ENCODE results near the gene UBAP1.
"Not testable (repeated sequence)": the region's sequence is repeated elsewhere in the genome, so short reads cannot be mapped to it uniquely, and the experiment has no call there.

Gene UBAP1

DNA sequence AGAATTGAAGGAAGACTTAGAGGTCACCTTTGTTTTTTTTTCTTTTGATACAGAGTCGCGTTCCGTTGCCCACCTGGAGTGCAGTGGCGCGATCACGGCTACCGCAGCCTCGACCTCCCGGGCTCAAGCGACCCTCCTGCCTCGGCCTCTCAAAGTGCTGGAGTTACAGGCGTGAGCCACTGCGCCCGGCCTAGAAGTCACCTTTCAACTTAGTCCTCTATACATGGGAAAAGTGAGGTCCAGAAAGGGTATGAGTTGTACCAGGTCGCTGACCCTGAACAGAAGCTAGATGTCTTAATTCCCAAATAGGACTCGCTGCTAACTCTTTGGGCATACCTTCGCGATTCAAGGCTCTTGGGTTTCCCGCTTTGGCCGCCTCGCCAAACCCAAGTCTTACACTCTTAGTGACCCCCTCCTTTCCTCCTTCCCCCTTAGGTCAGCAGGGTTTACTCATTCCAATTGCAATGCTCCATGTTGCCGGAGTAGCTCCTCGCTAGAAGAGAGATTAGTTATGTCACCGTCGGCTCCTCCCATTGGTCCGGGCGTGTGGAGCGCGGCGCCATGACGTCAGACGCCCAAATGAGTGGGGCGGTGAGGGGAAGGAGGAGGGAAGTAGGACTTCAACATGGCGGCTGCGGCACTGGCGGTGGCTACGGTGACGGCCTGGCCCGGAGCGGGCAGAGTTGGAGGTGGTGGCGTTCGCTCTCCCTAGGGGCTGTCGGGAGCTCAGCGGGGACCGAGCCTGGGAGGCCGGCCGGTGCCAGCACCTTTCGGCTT is at the start of gene UBAP1:
TSS of gene UBAP1 (plus strand) at position 608 of the 777 bp plus-strand sequence. CDS start 41,872 bp downstream, outside the sequence.
- DNase-seq (peak; percentile 93), ATAC-seq (replicated peaks) (peak; percentile 98 to 99)
- peaks cover 4 to 14% of the 10 kb centered on the region in 2 donors for H3K36me3 Mint-ChIP-seq
- peaks cover 0 to 10% of the 10 kb centered on the region in 2 donors for H3K27me3 Mint-ChIP-seq
- H3K27ac Mint-ChIP-seq = peak within 1 kb of the TSS; percentile 96
- peaks cover 7 to 16% of the 10 kb centered on the region in 2 donors for H3K4me1 Mint-ChIP-seq
- peak within 1 kb of the TSS; percentile 92 for H3K4me3 Mint-ChIP-seq
- H3K9me3 Mint-ChIP-seq = no peaks in the 10 kb centered on the region

GRCh38 chr9:34131571-34131970 is 47.3 kb upstream of the UBAP1 start:
- Mint-ChIP-seq H3K27ac (no peak overlapping the region), H3K4me3 (no peak overlapping the region), H3K9me3 (no peaks in the 10 kb centered on the region), H3K4me1 (peaks cover 3 to 16% of the 10 kb centered on the region in 2 donors), H3K36me3 (peaks cover 0 to 1% of the 10 kb centered on the region in 2 donors), H3K27me3 (peaks cover 50 to 61% of the 10 kb centered on the region in 2 donors)
- DNase-seq = no peak
- ATAC-seq (replicated peaks) = no peak

GRCh38 chr9:34133436-34133949 is 45.4 kb upstream of the UBAP1 start:
- H3K4me1 Mint-ChIP-seq = no peaks in the 10 kb centered on the region
- no peaks in the 10 kb centered on the region for H3K9me3 Mint-ChIP-seq
- H3K27ac Mint-ChIP-seq = no peak overlapping the region
- H3K4me3 Mint-ChIP-seq = no peak overlapping the region
- peaks cover 0 to 1% of the 10 kb centered on the region in 2 donors for H3K36me3 Mint-ChIP-seq
- DNase-seq (no peak), ATAC-seq (replicated peaks) (no peak)
- peaks cover 37 to 48% of the 10 kb centered on the region in 2 donors for H3K27me3 Mint-ChIP-seq

- ATAC-seq (replicated peaks) = no peak
- peaks cover 0 to 1% of the 10 kb centered on the region in 2 donors for H3K36me3 Mint-ChIP-seq
- H3K27me3 Mint-ChIP-seq = peaks cover 32 to 48% of the 10 kb centered on the region in 2 donors
- no peak overlapping the region for H3K4me3 Mint-ChIP-seq
- H3K27ac Mint-ChIP-seq = no peak overlapping the region
- no peak for DNase-seq
- no peaks in the 10 kb centered on the region for H3K4me1 Mint-ChIP-seq
- no peaks in the 10 kb centered on the region for H3K9me3 Mint-ChIP-seq
These were observed 44.3 kb upstream of the UBAP1 start for GRCh38 chr9:34134521-34134920.

DNA sequence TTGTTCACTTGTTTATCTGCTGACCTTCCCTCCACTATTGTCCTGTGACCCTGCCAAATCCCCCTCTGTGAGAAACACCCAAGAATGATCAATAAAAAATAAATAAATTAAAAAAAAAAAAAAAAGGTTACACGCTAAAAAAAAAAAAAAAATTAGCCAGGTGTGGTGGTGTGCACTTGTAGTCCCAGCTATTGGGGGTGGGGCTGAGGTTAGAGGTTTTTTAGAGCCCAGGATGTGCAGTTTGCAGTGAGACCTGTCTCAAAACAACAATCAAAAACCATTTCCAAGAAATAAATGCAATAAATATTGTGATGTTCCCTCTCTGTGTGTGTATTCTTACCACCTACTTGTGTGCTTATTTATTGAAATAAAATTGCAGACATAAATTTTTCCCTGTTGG is 40.2 kb upstream of the UBAP1 start:
- H3K27me3 Mint-ChIP-seq = peaks cover 37 to 47% of the 10 kb centered on the region in 2 donors
- H3K27ac Mint-ChIP-seq; H3K36me3 Mint-ChIP-seq; H3K9me3 Mint-ChIP-seq; DNase-seq; H3K4me1 Mint-ChIP-seq; H3K4me3 Mint-ChIP-seq; ATAC-seq (replicated peaks): not testable (repeated sequence)

- peaks cover 0 to 2% of the 10 kb centered on the region in 2 donors for H3K4me1 Mint-ChIP-seq
- H3K9me3 Mint-ChIP-seq = no peaks in the 10 kb centered on the region
- peak in 1 of 2 donors; percentile 33 for ATAC-seq (replicated peaks)
- peaks cover 36 to 47% of the 10 kb centered on the region in 2 donors for H3K27me3 Mint-ChIP-seq
- H3K36me3 Mint-ChIP-seq = no peaks in the 10 kb centered on the region
- no peak overlapping the region for H3K27ac Mint-ChIP-seq
- no peak overlapping the region for H3K4me3 Mint-ChIP-seq
- no peak for DNase-seq
These were observed 39.2 kb upstream of the UBAP1 start for GRCh38 chr9:34139477-34140146.

- ATAC-seq (replicated peaks) (no peak), DNase-seq (no peak)
- Mint-ChIP-seq H3K36me3 (no peaks in the 10 kb centered on the region), H3K27ac (no peak overlapping the region), H3K9me3 (no peaks in the 10 kb centered on the region), H3K27me3 (peaks cover 43 to 59% of the 10 kb centered on the region in 2 donors), H3K4me3 (no peak overlapping the region), H3K4me1 (peaks cover 0 to 2% of the 10 kb centered on the region in 2 donors)
These were observed 38.0 kb upstream of the UBAP1 start for GRCh38 chr9:34140853-34141252.

- Mint-ChIP-seq H3K4me1 (peaks cover 0 to 2% of the 10 kb centered on the region in 2 donors), H3K27ac (no peak overlapping the region)
These were observed 35.7 kb upstream of the UBAP1 start for GRCh38 chr9:34143116-34143515.

DNA sequence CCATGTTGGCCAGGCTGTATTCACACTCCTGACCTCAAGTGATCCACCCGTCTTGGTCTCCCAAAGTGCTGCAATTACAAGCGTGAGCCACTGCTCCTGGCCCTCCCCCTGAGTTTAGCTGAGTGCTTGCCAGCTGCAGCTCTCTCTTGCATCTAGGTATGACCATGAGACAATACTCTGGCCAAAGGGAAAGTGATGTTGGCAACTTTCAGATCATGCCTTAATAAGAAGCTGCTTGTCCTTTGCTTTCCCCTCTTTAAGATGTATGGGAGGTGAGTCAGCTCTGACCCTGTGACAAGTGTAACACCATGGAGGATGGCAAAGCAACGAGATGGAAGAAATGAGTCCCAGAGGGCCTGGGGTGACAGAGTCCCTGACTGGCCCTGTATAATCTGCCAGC is 33.7 kb upstream of the UBAP1 start:
- H3K4me3 Mint-ChIP-seq = no peak overlapping the region

More at GRCh38 chr9:34143116-34143515, 35.7 kb upstream of the UBAP1 start:
- no peaks in the 10 kb centered on the region for H3K9me3 Mint-ChIP-seq
- no peak for DNase-seq
- no peak for ATAC-seq (replicated peaks)
- no peak overlapping the region for H3K4me3 Mint-ChIP-seq
- H3K36me3 Mint-ChIP-seq = no peaks in the 10 kb centered on the region
- peaks cover 59 to 77% of the 10 kb centered on the region in 2 donors for H3K27me3 Mint-ChIP-seq

GRCh38 chr9:34151398-34151797 is 27.4 kb upstream of the UBAP1 start:
- no peak for ATAC-seq (replicated peaks)
- no peak overlapping the region for H3K27ac Mint-ChIP-seq
- no peak overlapping the region for H3K4me3 Mint-ChIP-seq
- DNase-seq = no peak
- no peaks in the 10 kb centered on the region for H3K4me1 Mint-ChIP-seq
- no peaks in the 10 kb centered on the region for H3K36me3 Mint-ChIP-seq
- peaks cover 45 to 69% of the 10 kb centered on the region in 2 donors for H3K27me3 Mint-ChIP-seq
- no peaks in the 10 kb centered on the region for H3K9me3 Mint-ChIP-seq

More for the DNA sequence above, 33.7 kb upstream of the UBAP1 start:
- DNase-seq = no peak
- H3K9me3 Mint-ChIP-seq = no peaks in the 10 kb centered on the region
- no peak for ATAC-seq (replicated peaks)
- H3K36me3 Mint-ChIP-seq = no peaks in the 10 kb centered on the region
- no peak overlapping the region for H3K27ac Mint-ChIP-seq
- no peaks in the 10 kb centered on the region for H3K4me1 Mint-ChIP-seq
- H3K27me3 Mint-ChIP-seq = peaks cover 62 to 85% of the 10 kb centered on the region in 2 donors

DNA sequence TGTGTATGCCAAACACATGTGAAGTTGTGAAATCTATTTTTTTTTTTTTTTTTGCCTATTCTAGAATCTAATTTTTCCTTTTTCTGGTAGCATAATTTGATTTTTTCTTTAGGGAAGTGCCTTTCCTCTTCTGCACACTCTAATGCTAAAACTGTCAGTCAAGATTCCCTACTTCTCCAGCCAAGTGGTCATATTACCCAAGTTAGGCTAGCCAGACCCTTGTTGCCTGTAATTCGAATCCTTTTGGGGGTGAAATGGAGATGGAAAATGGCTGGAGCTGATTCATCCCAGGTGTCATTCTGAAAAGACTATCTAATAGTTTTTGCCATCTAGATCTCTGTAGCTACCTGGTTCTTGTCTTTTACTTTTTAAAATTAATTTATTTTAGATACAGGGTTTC is 24.8 kb upstream of the UBAP1 start:
- H3K4me1 Mint-ChIP-seq = no peaks in the 10 kb centered on the region
- no peak overlapping the region for H3K27ac Mint-ChIP-seq
- no peak for ATAC-seq (replicated peaks)
- H3K4me3 Mint-ChIP-seq = no peak overlapping the region
- no peaks in the 10 kb centered on the region for H3K36me3 Mint-ChIP-seq
- no peak for DNase-seq
- peaks cover 40 to 67% of the 10 kb centered on the region in 2 donors for H3K27me3 Mint-ChIP-seq
- no peaks in the 10 kb centered on the region for H3K9me3 Mint-ChIP-seq

GRCh38 chr9:34157318-34157717 is 21.5 kb upstream of the UBAP1 start:
- Mint-ChIP-seq H3K4me3 (no peak overlapping the region), H3K27me3 (peaks cover 25 to 53% of the 10 kb centered on the region in 2 donors), H3K36me3 (no peaks in the 10 kb centered on the region), H3K9me3 (no peaks in the 10 kb centered on the region), H3K4me1 (no peaks in the 10 kb centered on the region), H3K27ac (no peak overlapping the region)
- no peak for DNase-seq
- no peak for ATAC-seq (replicated peaks)

GRCh38 chr9:34157898-34158297 is 20.9 kb upstream of the UBAP1 start:
- no peak overlapping the region for H3K4me3 Mint-ChIP-seq
- DNase-seq (no peak), ATAC-seq (replicated peaks) (no peak)
- no peaks in the 10 kb centered on the region for H3K36me3 Mint-ChIP-seq
- H3K4me1 Mint-ChIP-seq = no peaks in the 10 kb centered on the region
- H3K27me3 Mint-ChIP-seq = peaks cover 25 to 47% of the 10 kb centered on the region in 2 donors
- H3K27ac Mint-ChIP-seq = no peak overlapping the region
- H3K9me3 Mint-ChIP-seq = no peaks in the 10 kb centered on the region

DNA sequence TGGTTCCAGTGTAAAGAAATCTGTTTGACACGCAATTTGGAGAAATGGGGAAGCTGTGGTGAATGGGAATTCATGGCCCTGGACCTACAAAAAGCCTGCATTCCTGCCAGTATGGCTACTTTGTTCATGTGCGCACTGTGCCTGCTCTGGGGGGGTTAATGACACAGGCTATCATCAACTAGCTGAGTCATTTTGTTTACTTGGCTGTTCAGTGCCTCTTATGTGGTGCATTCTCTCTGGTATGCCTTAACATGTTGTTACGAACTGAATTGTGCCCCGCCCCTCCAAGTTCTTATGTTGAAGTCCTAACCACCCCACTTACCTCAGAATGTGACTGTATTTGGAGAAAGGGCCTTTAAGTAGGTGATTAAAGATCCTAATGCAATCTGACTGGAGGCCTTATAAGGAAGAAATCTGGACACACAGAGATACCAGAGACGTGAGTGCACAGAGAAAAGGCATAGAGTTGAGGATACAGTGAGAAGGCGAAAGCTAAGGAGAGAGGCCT is 20.4 kb upstream of the UBAP1 start:
- no peak for DNase-seq
- no peaks in the 10 kb centered on the region for H3K4me1 Mint-ChIP-seq
- no peaks in the 10 kb centered on the region for H3K9me3 Mint-ChIP-seq
- no peak overlapping the region for H3K27ac Mint-ChIP-seq
- ATAC-seq (replicated peaks) = no peak
- H3K36me3 Mint-ChIP-seq = no peaks in the 10 kb centered on the region
- H3K27me3 Mint-ChIP-seq = peaks cover 24 to 45% of the 10 kb centered on the region in 2 donors
- H3K4me3 Mint-ChIP-seq = no peak overlapping the region

All from stimulated activated naive B cell treated with anti-CD40 and anti-IgM and Interleukin-4, amounts not matched to agents 10 μg/mL and 1 μg/mL and 100 μg/mL, for 72 hours (primary cell).